ENCODE results near the gene PEDS1.

The PEDS1 gene

DNA sequence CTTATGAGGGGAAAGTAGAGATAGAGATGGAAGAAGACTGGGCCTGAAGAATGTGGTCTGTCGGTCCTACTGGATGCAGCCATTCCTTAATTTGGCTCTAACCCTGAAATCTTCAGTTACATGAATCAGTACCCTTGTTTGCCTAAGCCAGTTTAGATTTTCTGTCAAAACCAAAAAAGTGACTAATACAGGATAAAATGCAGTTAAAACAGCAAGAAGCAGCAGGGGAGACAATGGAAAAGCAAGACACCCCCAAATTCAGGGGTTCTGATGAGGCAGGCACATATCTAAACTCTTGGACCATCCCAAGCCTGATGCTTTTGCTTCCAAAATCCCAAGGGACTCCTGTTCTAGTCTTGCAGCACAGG lies 23.2 kb downstream of the PEDS1 start:
- DNase-seq: no peak

DNA sequence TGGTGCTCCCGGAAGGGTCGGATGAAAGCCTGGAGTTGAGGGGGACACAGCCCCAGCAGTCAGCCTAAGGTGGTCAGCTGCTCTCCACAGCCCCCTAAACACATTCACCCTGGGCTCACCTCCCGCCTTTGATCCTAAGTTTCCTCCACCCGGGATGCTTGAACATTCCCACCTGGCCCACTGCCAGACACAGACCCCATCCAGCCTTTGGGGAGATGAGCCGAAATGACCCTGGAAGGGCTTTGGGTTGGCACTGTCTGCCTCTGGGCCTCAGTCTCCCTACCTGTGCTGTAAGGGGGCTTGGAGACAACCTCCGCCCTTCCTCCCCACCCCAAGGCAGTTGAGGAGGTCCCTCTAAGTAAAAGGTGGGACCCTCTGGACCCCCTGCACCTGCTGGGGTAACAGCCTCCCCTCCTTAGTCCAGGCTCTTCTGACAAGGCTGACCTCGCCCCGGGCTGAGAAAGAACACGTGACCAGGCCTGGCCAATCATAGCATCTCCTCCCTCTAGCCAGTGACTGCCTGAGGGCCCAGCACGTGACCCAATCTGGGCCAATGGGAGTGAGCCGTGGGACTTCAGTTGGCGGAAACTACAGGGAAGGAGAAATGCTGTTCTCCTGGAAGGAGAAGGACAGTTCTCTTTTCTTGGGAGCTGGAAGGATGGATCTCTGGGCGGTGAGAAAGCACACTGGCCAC lies 23.7 kb downstream of the PEDS1 start:
- DNase-seq: no peak

DNA sequence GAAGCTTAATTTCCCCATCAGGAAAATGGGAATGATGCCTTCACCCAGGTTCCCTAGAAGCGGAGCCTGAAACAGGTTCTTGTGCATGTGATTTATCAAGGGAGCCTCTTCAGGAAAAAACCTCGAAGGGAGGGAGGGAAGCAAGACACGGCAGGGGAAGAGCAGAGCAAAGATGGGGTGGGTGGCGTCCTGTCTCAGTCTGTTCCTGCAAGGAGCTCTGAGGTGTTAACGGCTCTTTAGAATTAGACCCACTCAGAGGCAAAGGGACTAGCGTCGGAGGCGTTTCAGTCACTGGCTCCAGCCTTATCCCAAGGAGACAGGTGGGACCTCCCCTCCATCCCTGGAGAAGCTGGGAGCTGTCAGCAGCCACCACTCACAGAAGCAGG lies 25.0 kb downstream of the PEDS1 start:
- no peak for DNase-seq

DNA sequence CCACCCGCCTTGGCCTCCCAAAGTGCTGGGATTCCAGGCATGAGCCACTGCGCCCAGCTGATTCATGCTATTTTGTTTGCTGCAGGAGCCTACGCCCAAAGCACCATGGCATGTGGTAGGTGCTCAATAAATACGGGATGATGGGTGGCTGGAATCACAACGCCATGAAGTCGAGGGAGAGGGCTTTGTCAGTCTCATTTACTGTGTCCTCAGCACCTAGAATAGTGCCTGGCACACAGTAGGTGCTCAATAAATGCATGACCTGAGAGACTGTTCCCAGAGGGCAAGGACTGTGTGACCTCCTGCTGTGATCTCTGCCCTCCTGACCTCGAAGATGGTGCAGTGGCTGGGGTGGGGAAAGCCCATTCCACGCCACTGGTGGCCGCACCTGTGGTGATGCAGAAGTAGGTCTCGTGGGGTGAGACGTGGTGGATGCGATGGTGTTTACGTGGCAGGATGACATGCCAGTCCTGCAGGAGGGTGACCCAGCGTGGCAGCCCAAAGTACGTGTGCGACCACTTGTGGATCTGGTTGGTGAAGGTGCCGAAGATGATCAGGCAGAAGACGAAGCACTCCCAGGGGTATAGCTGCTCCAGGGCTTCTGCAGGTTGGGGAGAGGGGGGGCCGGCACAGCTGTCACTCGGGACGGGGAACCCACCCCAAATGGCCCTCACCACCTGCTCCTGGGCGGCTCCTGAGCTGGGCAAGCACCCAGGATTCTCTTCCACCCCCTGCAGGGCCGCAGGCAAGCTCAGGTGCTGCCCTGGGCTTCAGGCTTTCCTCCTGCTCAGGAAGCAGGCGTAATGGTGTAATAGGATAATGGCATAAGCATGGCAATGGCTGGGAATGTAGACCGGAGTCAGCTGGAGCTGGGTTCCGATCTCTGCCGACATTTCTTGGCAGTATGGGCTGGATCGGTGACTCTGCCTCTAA lies 25.7 kb downstream of the PEDS1 start:
- no peak for DNase-seq

DNA sequence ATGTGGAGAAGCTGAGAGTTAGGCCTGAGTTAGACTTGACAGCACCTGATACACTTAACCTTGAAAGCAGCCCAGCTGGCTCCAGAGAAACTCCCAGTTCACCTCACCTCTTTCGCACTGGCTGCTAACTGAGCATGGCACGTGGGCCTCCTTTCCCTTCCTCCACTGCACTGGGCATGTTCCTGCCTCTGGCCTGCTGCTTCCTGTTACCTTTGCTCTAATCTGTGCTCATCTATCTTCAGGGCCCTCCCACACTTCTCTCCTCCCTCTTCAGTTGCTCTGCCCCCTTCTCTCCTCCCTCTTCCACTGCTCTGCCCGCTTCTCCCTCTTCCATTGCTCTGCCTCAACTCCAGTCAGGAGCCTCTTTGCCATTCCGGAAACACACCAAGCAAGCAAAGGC lies 26.9 kb downstream of the PEDS1 start:
- DNase-seq: no peak

DNA sequence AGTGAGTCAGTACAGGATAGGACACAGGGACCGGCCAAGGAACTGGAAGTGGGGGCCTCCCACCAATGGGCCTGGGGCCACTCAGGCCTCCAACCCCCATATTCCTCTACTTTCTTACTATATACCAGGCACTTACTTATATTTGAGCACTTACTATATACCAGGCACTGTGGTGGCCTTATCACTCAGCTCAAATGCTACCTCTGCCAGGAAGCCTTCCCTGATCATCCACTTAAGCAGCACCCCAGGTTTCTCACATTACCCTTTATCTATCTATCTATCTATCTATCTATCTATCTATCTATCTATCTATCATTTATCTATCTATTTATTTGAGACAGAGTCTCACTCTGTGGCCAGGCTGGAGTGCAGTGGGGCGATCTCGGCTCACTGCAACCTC lies 28.2 kb downstream of the PEDS1 start:
- DNase-seq: no peak

DNA sequence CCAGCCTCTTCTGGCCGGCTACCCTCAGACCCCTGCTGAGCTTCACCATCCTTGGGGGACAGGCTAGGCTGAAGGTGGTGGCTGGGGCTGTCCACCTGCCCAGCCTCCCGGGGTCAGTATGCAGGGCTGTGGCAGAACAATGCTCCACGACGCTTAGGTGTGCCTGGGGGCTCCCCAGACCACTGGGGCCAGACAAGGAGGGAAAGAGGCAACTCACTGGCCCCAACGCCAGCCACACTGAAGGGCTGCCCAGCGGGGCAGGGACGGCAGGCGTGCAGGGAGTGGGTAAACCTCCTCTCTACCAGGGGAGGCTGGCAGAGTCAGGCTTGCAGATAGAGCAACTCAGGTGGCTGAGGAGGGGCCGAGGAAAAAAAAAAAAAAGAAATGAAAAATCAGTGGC lies 29.0 kb downstream of the PEDS1 start:
- DNase-seq: no peak

DNA sequence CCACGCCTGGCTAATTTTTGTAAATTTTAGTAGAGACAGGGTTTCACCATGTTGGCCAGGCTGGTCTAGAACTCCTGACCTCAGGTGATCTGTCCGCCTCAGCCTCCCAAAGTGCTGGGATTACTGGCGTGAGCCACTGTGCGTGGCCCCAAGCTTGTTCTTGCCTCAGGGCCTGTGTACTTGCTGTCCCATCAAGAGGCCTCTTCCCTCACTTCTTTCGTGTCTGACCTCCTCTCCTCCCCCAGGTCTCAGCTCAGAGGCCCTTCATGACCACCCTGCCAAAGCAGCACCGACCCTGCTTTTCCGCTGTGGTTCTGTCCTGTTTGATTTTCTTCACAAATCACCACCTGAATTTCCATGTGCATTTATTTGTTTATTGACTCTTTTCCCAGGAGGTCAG lies 30.1 kb downstream of the PEDS1 start:
- no peak for DNase-seq

DNA sequence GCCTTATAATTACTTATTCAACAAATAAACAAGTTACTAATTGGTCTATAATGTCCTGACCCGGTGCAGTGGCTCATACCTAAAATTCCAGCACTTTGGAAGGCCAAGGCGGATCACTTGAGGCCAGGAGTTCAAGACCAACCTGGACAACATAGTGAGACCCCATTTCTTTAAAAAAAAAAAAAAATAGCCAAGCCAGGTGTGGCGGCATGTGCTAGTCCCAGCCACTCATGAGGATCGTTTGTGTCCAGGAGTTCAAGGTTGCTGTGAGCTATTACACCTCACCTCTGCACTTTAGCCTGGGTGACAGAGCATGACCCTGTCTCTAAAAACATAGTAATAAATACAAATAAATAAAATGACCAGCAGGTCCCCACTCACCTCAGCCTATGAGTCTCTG lies 30.8 kb downstream of the PEDS1 start:
- DNase-seq: no peak

DNA sequence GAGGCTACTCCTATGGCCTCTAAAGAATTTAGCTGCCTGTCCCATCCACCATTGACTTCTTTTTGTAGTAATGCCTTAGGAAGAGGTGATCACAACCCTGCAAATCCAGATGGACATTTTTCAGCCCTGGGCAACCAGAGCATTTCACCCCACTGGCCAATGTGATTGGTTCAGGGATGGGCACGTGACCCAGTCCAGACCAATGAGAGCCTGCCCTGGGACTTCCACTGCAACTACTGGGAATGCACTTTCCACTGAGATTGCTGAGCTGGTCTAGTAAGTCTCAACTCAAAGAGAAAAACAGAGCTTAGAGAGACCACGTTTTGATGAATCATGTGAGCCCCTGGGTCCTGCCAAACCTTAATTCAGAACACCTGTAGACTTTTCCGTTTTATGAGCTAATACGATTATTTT lies 31.7 kb downstream of the PEDS1 start:
- no peak for DNase-seq

DNA sequence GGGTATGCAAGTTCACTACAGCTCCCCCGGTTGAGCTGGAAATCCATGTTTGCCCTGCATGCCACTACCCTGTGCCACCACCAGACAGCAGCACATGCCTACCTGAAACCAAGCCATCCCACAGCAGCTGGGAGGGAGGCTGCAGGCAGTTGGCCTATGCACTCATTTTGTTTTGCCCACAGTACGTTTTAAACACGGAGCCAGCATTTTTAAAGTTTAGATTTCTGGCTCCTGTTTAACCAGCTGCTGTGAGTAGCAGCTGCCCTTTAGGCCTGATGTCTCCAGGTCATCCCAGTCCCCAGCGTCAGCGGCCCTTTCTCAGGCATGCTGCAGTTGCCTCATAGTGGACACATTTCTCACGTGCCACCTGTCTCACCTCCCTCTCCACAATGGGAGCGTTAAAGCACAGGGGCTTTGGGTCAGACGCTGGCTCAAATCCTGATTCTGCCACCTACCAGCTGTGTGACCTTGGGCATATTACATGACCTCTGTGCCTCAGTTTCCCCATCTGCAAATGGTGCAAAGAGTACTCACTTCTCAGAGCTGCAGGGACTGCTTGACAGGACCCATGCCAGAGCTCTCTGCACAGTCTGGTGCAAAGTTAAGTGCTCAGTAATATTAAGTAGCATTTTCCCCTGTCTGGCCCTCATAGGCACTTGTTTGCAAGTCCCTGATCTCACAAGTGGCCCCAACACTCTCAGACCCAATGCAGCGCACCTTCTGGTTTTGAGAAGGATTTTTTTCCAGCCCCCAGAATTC lies 32.4 kb downstream of the PEDS1 start:
- DNase-seq: peak; percentile 75

DNA sequence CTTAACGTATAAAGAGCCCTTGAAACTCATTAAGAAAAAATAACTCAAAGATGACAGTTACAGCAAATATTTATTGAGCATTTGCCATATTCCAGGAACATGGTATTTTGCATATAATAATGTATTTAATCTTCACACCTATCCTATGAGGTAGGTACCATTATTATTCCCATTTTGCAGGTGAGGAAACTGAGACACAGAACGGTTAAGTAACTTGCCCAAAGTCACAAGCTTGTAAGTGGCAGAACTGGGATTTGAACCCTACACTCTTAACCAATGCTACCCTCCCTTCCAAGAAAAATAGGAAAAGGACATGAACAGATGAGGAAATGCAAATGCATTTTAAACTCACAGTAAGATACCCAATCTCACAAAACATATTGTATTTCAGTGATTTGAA lies 35.3 kb downstream of the PEDS1 start:
- DNase-seq: no peak

DNA sequence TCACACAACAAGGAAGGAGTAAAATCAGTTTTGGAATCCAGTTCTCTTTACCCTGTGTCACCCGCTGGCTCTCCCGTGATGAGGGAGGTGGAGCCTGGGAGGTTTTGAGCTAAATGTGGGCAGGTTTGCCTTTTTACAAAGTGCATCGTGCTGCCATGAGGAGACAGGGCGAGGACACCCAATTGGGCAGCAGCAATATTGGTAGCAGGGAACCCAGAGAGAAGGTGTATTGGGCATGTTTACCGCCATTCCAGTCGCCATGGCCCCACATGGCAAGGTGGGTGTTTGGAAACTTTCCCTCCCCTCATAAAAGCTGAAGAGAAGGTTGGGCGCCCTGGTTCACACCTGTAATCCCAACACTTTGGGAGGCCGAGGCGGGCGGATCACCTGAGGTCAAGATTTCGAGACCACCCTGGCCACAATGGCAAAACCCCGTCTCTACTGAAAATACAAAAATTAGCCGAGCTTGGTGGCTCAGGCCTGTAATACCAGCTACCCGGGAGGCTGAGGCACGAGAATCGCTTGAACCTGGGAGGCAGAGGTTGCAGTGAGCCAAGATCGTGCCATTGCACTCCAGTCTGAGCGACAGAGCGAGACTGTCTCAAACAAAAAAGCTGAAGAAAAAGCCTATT lies 37.0 kb downstream of the PEDS1 start:
- no peak for DNase-seq

DNA sequence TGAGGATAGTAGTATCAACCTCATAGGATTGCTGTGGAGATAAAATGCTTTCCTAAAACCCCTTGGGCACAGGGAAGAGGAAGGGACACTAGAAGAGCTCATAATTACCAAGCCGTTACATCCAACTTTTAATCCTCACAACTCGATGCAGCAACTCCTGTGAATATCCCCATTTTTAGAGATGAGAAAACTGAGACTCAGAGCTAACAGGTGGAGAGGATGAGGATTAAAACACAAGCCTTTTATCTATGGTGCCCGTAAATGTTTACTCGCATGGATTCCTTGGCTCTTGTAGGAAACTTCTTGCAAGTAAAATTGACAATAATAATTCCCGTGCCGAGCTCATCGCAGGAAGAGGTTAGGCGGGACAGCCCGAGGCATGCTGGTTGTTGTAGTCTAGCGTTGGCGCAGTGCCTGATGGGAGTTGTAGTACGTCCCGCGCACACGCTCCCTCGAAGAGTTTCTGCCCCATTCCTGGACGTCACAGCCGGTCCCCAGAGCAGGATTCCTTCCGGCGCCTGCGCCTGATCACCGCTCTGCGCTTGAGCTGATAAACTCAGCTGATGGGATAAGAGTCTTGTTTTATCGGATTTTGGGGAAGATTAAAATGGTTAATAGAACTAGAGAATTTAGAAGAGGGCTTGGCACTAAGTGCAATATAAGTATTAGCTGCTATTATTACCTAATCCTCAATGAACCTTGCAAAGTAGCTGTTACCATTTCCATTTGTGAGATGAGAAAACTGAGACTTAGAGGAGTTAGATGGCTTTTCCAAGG lies 37.7 kb downstream of the PEDS1 start:
- DNase-seq: peak; percentile 93

DNA sequence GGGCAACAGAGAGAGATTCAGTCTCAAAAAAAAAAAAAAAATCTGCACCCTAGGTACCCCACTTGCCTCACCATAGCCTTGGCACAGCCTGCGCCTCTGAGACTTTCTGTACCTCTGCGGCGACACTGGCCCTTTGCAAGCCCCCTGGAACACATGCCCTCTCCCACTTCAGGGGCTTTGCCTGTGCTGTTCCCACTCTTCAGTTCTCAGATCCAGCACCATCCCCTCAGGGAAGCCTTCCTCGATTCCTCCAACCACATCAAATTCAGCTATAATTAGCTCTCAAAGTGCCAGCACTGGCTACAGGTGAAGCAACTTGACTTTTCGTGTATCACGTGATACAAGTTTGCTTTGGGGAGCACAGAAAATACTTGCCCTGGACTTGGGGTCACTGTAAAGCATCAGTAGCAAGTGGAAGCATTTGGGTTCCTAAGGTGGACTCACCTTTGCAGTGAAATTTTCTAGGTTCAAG lies 38.4 kb downstream of the PEDS1 start:
- DNase-seq: no peak

DNA sequence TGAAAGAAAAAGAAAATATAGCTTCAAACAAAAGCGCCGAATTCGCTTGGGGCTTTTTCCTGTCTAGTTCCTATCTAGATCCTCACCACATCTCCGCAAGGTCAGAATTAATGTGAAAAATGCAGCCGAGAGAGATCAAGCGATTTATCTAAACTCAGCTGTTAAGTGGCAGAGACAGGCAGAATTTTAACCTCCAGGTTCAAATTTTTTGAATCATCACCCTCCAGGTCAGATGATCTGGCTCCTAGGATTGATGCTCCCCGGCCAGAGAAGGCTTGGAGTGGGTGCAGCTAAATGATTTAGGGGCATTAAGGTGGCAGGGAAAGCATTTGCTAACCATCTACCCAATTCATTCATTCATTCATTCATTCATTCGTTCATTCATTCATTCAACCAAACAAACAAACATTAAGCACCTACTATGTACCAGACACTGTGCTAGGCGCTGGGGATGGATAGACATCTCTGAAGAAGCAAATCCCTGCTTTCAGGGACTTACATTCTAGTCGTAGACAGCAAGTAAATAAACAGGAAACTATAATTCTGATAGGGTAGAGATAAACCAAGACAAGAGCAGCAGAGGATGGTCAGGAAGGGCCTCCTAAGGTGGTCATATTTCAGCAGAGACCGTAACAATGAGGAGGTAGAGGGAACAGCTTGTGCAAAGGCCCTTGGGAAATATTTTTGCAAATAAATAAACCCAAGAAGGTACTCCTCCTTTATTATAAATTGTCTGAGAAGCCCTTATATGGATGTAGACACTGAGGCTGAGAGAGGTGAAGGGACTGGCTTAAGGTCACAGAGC lies 39.9 kb downstream of the PEDS1 start:
- no peak for DNase-seq

DNA sequence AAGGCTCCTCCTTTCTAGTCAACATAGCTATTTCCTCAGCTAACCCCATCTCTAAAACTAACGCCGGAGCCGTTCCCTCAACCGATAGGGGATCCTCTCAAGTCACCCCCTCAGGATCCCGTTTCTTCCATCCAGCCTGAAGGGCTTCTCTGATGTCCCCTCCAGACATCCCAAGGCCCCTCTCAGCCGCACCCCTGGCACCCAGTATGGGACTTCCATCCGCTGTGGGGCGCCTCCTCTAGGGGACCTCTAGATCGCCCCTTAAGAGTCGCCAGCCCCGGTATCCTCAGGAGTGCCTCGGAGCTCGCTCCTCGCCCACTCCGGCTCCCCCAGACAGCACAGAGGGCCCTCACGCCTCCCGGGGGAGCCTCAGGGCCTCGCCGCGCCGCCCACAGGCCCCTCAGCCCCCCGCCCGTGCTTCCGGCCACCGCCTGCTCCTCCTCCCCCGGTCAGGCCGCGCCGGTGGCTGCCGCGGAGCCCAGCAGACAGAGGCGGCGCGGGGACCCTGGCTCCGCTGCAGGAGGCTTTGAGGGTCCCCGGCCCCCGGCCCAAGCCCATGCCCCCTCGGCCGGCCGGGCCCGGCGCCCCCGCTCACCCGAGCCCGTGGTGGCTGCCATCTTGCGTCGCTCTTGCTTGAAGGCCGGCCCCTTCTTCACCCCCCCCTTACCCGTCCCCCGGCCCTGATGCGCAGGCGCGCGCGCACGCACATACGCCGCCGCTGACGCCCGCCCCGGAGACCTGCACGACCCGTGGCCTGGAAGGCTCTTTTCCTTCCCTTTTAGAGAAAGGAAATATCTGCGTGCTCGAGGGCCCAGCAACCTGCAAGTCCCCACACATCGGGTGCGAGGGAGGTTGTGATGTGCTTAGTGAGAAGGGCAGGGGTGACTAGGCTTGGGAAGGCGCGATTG lies 40.8 kb downstream of the PEDS1 start, which contains the start of gene UBE2V1:
Gene UBE2V1, minus strand, starts transcription at position 639 of the 908 bp plus-strand sequence. Its CDS starts 22 bp downstream, at position 617.
- peak; percentile 88 for DNase-seq

DNA sequence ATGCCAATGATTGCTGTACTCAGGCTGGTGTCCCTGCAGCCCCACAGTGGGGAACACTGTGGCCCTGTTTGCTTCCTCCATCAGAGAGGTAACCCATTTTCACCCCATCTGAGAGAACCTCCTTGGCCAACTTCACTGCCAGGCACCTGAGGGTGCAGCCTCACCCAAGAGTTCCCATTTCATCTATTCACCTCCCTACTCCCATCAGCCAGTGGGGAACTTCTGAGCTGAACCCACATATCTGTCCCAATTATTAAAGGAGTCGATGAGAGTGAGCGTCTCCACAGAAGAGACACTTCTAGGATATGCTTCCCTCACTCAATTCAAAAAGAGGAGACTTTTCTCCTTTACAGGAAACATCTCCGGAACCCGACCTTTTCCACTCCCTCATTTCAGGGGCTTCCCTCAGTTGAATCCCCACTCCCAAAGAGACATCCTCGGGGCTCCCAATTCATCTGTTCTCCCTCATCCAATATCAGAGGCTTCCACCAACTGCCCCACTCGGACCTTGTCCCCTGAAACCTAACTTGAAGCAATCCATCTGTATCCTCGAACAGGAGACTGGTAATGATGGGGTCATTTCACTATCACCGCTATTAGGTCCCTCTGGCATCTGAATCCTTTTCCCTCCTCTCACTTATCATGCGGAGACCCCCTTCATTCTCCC lies 41.6 kb downstream of the PEDS1 start:
- no peak for DNase-seq

DNA sequence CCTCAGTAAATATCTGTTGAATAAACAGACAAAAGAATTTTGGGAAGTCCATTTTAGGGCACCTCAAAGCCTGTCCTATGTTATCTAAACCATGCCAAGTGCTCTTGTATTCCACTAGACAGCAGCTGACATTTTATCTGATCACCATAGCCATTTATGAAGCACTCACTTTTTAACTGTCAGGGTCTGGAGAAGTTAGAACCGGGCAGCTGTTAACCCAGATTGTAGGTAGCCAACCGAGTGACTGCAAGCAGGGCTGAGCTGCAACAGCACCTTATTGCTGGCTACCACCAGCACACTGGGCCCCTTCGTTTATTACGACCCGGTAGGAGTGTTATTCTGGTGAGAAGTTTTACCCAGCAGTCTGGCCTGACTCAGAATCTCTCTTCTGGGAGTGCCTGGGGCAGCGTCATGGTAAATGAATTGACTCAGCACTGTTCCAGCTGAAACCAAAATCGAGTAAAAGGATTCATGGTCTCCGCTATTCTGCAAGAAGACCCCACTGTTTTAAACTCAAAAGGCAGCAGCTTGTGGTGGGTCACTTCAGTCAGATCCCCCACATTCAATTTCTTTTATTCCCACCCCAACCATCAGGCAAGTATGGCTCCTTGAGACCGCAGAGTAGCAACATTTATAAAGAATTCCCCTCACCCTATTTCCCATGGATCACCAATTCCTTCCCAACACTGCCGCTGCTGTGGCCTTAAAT lies 42.2 kb downstream of the PEDS1 start:
- no peak for DNase-seq
